Mesenteric fat pad (tissue), 1 donor: ENCODE data around the gene ATG12. TPM values are rescaled to one million over a fixed set of nuclear protein-coding genes. Genes with fewer than 3 reads are reported as not detected.
A peak's percentile ranks its signal among the peaks of the same experiment; 100 is the strongest.
"Not testable (repeated sequence)": the region's sequence is repeated elsewhere in the genome, so short reads cannot be mapped to it uniquely, and the experiment has no call there.

Experiments used
- DNase-seq: peaks from one replicate; pipeline ENCODE4 v3.0.0-alpha.2; 2020; ENCODE audit warnings: low spot score
- total RNA-seq: library from RNA; stranded (reverse); fragmentation: NEBNext Ultra II Directional; extraction: Animal tissue kit (Norgen Biotek cat#: 25700); gene quantifications from one replicate; pipeline ENCODE4 v1.2.1, GENCODE V29; 2021
- donor health status: DM: yes; HTN: yes; CAD: no.

ATG12 gene
- total RNA-seq, 1 donor from 2014 or later = 48.8 TPM

DNA sequence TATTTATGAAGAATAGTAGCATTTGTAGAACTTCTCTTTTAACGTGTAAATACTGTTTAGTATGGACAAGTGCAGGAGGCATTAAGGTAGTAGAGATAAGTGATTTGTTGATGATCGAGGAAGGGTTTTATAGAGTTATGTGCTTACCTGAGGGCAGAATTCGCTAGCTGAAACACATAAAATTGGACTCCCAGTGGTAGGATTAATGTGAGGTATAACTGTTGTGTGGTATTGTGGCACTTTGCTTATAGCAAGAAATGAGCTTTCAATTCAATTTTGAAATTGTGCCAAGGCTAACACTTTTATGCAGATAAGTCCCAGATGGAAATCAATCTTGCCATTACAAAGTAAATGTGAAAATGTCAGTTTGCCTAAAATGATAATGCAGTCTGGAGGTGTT is 1.6 kb upstream of the ATG12 start:
- DNase-seq = no peak

DNA sequence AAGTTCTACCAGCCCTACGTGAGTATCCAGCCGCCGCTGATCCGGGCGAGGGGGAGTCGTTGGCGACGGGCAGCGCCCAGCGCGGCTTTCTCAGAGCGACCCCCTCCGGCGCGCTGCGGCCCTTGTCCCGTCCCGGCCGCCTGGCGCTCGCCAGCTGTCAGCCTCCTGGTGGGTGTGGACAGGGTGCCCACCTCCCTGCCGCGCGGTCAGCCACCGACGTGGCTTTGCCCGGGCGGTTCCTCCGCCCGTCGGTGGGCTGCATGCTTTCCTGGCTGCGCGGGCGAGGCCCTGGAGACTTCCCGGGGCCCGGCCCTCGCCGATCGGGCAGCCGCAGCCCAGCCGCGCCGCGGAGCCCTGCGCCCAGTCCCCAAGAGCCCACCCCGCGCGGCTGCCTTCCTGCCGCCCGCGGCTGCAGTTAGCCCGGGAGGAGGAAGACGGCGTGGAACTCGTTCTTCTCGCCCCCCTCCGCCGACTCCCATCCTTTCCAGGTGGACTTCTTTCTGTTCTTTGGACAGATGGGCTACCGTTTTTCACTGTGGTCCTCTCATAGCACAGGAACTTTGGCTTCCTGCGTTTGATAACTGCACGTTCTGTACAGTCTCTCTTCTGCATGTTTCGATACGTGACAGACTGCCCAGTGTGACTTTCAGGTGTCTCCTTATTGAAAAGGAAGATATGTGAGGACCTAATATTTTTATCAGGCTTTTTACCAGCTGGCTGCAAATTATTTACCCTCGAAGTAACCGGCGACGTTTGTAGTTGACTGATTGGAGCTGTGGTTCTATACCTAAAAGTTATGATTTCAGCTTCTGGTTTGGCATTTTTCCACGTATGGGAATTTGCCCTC is 947 bp upstream of the ATG12 start:
- DNase-seq = peak; percentile 89

DNA sequence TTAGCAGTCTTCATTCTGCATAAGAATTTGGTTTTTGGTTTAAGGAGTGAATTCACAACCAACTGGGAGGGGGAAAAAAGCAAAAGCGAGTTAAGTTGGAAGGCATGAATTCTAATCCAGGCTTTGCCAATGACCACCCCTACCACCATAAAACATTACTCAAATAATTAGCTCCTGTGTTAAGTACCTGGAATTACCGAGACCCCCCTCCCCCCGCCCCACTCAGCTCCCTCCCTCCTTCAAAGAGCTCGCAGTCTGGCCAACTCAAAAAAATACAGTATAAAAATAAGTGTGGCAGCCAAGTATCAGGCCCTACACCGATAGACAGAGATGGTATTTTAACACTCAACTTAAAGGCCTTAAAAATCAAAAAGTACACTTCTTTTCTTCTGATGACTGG is 492 bp downstream of the ATG12 start:
- DNase-seq = no peak

DNA sequence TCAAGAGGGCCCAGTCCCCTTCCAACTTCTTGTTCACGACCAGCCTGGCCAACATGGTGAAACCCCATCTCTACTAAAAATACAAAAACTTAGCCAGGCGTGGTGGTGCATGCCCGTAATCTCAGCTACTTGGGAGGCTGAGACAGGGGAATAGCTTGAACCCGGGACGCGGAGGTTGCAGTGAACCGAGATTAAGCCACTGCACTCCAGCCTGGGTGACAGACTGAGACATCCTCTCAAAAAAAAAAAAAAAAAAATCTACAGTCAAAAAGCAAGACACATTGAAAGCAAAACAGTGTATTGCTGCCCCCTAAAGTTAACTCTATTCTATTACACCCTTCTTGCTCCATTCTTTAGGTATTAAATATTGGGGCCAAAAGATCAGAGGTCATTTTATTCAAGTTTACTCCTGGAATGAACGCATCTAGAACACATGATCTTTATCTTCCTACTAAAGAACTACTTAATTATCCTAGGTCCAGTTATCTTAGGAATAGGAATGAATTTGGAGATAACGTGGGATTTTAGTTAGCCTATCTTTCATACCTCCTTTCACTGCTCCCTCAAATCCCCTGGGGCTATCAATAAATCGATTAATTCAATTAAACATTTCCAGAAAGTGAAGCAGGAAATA is 2.4 kb downstream of the ATG12 start:
- no peak for DNase-seq

DNA sequence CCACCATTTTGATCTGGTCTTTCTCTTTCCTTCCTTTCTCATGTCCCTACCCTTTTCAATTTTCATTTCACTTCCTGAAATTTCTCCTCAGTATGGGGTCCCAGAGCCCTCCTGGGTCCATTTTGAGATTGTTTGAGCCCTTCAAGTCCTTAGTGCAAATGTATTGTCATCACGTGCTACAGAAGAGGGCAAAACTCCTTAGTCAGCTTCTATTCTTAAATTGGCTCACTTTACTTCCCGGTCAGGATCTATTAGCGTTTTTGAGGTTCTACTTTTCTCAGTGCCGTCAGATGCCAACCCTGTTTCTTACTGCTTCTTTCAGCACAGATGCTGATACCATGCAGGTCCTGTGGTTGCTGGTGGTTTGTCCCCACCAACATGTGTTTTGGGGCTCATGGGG is 5.9 kb downstream of the ATG12 start:
- DNase-seq = no peak

DNA sequence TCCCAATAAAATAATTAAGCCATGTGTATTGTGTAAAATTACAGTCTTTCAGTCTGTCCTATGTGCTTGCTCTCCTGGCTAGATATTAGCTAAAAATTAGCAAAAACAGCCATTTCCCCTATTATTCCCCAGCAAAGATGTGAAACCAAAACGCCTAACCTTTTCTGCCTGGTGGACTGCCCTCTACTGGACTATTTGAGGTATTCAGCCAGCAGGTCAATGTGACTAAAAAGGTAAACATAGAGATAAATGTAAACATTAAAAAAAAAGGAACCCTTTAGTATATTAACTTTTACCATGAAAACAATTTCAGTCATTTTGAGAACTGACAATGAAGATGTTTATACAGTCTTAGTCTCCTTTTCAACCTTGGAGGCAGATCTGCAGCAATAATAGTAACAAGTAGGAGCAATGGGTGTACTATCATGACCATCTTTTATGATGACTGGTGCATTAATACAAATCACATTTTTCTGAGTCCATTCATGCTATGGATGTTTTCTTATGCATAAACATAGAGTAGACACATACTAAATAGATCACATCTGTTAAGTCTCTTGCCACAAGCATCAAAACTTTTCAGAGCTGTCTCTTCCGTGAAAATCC is 10.1 kb downstream of the ATG12 start:
- no peak for DNase-seq

DNA sequence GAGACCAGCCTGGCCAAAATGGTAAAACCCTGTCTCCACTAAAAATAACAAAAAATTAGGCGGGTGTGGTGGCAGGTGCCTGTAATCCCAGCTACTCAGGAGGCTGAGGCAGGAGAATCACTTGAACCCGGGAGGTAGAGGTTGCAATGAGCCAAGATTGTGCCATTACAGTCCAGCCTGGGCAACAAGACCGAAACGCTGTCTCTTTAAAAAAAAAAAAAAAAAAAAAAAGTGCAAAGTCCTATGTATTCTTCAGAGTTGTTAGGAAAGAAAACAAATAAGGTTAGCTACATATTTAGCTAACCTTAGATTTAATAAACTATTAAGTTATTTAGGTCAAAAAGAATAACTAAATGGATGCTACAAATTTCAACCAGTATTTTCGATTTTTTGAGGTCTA is 11.5 kb downstream of the ATG12 start:
- DNase-seq = no peak

DNA sequence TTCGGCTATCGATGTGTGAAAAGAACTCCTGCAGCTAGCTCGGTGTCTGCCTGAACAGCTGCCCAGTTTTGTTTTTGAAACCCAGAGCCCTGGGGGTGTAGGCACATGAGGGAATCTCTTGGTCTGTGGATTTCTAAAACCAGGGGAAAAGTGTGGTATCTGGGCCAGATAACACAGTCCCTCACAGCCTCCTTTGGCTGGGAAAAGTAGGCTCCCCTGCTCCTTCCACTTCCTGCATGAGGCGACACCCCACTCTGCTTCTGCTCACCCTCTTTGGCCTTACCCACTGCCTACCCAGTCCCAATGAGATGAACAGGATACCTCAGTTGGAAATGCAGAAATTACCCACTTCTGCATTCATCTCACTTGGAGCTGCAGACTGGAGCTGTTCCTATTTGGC is 15.4 kb downstream of the ATG12 start:
- no peak for DNase-seq

DNA sequence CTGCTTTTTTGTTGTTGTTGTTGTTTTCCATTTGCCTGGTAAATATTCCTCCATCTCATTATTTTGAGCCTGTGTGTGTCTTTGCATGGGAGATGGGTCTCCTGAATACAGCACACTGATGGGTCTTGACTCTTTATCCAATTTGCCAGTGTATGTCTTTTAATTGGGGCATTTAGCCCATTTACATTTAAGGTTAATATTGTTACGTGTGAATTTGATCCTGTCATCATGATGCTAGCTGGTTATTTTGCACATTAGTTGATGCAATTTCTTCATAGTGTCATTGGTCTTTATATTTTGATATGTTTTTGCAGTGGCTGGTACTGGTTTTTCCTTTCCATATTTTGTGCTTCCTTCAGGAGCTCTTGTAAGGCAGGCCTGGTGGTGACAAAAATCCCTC is 16.4 kb downstream of the ATG12 start:
- DNase-seq = not testable (repeated sequence)

DNA sequence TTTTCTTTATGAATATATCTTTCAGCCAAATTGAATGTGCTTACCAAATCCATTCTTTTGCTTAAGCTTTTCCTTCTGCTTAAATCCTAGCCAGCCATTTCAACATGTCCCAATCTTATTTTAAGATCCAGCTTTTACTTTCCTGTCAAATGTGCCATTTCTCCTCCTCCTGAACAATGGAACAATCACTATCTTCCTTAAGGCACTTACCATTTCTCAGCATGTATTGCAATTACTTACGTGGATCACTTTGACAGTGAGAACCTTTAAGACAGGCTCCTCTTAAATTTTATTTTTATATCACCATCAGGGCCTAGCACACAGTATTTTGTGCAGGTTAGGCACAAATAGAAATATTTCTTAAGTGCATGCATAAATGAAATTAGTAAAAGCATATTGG is 20.5 kb downstream of the ATG12 start:
- no peak for DNase-seq

DNA sequence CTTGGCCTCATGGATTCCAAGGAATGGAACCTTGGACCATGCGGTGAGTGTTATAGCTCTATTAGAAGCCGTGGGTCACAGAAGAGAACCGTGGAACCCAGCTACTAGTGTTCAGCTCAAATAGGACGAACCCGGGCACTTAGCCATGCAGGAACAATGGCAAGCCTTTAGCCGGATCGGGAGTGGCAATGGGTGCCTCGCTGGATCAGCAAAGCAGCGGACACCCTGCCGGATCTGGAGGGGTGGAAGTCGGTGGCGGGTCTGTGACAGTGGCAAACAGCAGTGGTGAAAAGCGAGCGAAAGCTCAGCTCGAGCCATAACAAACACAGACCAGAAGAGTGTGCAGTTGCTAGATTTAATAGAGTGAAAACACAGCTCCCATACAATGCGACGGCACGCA is 22.5 kb downstream of the ATG12 start:
- DNase-seq = no peak

DNA sequence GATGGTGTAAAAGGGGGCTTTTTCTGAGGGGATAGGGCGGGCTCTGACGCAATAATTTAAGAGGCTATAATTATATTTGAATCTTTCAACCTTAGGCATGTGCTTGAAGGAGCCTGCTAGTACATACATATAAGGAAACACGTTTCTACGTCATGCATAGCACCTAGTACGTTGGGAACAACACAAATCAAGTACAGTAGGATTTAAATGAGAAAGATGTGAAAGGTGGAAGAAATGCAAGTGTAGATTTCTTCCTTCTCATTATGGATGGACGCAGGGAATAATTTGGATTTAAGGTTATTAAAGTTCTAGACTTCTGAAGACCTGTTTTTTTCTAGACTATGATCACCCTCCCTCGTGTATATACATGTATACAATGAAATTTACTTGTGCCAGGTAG is 24.0 kb downstream of the ATG12 start:
- no peak for DNase-seq

DNA sequence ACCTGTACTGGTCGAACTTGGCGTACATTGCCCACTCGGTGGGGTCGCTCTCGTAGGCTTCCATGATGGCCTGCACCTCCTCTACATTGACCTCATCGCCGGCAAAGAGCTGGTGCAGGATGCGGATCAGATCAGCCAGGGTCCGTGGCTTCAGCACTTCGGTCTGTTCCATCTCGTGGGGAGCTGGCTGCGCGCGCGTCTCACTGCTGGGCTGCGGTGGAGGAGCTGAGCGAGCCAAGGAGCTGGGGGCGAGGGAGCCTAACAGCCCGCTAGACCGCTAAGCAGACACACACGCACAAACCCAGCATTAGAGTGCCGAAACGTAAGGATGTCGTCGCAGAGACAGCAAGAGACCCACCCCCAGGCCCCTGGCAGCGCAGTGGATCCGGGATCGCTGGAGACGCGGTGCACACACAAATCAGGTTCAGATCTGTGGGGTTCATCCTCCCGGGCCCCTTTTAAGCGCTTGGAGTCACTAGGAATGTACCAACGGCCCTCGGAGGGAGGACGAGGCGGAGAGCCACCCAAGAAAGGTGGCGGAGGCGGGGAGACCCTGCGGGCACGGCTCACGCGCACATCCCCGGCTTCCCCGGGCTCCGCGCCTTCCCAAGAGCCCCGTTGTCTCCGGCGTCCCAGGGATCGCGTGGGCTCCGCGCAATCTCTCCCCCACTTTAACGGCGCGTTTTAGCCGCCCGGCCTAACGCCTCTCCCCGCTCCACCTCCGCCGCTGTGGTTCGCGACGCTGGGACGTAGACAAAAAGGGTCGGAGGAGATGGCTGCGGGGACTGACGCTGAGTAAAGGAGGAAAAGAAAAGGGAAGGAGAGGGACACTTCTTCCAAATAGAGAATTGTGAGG is 24.9 kb downstream of the ATG12 start, which contains the start of gene CDO1:
Gene CDO1 (minus strand): TSS at position 434 of the 856 bp plus-strand sequence. CDS start 262 bp downstream, at position 172.
- peak; percentile 90 for DNase-seq

DNA sequence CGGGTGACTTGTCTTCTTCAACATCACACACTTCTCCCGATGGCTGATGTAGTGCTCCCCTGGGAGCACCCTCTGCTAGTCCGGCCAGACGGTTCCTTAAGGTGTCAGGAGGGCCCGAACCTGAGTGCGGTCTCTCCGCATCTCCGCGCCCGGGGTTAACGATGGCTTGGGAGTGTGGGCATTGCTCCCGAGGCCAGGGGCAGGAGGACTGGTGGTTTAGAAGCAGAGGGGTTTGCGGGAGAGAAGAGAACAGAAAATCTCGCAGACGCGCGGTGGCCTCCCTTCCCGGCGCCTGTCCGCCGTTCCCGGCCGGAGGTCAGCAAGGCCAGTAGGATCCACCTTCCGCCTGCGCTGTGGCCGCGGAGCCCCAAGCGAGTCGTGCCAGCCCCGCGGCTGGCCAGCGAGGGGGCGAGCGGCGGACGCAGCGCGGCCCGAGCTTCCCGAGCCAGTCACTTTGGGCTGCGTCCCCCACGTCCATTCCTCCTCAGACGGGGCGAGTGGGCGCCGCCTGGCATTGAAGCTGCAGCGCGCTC is 25.6 kb downstream of the ATG12 start:
- DNase-seq = no peak

DNA sequence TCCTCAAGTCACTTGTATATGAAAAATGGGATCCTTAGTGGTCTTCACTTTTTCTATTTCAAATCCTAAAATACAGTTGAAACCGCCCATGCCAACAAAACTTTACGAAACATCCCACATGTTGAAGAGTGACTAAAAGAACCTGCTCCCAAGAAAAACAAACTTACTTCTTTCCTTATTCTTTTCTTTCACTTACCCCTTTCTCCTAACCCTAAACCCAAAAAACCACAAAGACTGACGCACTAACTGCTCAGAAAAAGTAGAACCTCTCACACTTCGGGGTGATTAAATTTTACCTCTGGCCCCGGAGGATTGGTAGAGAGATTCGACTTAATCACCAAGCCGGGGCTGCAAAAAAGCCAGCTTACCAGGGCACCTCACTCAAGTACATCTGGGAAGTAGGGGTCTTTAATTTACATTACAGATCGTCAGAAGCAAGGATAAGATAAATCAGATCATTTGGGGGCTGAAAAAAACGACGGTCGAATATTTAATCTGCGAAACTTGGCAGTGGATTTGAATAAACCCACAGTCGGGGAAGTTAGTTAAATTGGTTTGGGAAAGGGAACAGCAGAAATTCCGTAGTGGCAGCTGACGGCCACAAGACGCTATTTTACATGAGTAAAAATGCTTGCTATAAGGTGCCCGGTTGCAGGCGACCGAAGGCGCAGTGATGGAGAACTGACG is 26.2 kb downstream of the ATG12 start:
- DNase-seq = no peak

DNA sequence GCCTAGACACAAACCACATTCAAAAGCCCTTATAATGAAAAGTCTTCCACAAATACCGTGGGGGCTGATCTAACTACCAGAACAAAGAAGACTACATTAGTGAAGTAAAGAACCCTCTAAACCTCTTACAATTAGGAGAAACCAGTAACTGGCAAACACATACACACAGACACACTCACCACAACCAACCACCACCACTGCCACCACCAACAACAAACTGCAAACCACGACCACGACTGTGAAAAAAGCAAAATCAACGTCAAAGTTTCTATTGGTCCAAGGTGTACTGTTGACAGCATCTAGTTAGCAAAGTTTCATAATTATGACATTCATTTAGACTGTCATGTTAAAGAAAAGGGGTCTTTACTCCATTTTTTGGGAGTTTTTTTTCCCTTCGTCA is 27.6 kb downstream of the ATG12 start:
- DNase-seq = no peak

DNA sequence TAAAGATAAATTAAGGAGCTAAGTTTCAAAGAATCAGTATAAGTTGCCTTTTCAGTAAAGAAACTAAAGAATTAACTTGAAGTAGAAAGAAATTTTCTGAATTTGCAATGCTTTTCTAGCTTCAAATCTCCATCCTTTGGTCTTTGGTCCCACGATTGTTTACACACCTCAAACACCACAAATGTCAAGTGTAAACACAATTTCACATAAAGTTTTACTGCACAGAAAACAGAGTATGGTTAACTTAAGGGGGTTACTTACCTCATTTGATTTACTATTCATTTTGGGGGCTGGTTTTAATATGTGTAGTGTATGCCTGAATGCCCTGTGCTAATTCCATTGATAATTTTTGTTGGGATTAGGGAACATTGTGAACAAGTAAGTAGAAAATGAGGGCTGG is 29.0 kb downstream of the ATG12 start:
- no peak for DNase-seq

DNA sequence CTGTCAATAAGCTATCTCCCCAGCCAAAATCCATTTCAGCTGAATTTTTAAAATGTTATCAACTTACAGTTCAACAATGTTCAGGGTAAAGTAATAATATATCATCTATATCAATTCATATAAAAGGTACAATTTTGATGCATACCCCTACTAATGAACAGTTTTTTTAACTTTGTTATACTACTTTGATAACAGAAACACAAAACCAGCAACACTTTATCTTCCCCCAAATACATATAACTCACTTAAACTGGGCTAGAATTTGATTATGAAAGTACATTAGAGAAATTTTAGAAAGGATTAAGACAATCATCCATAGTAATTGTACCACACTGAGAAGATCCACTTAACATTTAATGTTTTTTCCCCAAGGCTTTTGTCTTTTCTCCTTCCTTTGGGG is 30.0 kb downstream of the ATG12 start:
- no peak for DNase-seq

DNA sequence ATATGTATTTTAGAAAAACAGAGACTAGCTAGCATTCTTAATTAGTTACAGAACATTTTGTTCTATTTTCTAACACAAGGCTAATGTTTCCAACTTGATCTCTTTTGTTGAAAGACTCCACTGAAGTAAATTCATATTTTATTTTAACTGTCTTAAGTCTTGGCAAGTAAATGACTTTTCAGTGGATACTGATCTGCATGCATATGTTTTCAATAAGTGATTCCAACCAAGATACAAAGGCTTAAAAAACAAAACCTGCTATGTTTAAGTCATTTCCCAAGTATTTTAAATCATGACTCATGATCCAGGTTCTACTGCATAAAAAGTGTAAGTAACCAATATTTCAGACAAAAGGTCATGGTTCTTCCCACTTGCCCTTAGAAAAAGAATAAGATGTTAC is 30.6 kb downstream of the ATG12 start:
- DNase-seq = no peak

DNA sequence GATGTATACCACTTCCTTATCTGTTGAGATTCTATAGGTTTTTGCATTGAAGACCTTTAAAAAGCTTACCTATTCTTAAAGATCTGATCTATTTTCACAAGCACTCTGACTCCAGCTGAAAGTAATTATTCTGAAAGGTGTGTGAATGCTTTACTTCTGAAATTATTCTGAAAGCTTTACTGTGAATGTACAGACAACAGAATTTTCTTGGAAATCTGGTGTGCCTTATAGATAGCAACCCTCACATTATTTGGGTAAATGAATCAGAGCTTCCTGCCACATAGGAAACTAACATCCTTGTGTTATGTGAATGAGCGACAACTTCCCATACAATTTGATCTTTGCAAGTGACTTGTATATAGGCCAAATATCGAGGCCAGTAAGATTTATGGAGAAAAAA is 31.4 kb downstream of the ATG12 start:
- no peak for DNase-seq

DNA sequence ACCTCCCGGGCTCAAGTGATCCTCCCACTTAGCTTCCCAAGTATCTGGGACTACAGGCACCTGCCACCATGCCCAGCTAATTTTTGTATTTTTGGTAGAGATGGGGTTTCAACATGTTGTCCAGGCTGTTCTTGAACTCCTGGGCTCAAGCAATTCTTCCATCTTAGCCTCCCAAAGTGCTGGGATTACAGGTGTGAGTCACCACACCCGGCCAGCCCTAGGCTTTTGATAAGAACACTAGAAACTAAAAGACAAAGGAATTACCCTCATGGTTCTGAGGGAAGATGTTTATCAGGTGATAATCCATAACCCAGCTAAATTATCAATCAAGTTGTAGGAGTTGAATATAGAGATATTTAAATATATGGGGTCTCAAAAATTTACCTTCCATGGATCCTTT is 33.3 kb downstream of the ATG12 start:
- DNase-seq = not testable (repeated sequence)
